ENCODE results near the gene NDUFS2.

DNA sequence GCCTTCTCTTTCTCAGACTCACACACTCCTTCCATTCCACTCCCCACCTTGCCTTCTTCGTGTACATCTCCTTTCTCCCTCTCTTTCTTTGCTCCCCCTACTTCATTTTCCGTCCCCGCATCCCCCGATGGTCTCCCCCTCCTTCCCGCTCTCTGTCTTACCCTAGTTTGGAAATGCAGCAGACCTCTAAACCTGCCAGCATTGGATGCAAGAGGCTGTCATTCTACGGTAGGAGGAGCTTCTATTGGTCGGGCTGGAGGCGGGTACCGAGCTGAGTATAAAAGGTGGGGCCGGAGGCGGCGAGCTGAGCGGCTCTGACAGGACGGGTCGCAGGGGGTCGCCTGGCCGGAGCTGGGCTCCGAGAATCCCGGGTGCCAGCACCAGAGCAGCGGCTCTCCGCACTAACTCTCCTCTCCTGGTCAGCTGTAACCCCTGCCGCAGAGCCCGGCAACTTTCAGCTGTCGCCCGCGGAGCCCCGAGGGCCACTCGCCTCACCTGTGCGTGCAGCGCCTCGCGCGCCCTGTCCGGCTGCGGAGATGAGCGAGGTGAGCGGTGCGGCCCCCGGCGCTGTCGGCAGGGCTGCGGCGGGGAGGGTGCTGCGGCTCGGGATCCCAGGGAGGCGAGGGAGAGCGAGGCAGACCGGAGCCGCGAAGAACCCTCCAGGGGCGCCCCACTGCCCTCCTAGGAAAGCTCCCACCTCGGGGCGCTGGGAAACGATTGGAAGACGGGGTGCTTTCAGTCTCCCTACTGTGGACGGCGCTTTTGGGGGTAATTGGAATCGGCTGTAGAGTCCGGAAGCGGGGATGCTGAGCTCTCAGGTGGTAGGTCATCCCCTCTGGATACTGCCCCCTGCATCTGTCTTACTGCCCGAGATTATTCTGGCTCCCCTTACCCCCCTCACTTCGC lies 56.5 kb downstream of the NDUFS2 start, which contains the start of gene PCP4L1:
- TF ChIP-seq, protein P1, sequence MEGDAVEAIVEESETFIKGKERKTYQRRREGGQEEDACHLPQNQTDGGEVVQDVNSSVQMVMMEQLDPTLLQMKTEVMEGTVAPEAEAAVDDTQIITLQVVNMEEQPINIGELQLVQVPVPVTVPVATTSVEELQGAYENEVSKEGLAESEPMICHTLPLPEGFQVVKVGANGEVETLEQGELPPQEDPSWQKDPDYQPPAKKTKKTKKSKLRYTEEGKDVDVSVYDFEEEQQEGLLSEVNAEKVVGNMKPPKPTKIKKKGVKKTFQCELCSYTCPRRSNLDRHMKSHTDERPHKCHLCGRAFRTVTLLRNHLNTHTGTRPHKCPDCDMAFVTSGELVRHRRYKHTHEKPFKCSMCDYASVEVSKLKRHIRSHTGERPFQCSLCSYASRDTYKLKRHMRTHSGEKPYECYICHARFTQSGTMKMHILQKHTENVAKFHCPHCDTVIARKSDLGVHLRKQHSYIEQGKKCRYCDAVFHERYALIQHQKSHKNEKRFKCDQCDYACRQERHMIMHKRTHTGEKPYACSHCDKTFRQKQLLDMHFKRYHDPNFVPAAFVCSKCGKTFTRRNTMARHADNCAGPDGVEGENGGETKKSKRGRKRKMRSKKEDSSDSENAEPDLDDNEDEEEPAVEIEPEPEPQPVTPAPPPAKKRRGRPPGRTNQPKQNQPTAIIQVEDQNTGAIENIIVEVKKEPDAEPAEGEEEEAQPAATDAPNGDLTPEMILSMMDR (IDR thresholded peaks at IDR 0.05; ENCODE audit: low read length), result no peak
- TF ChIP-seq EZH2 (IDR thresholded peaks at IDR 0.05; ENCODE audit: borderline replicate concordance, low read length), result no peak
